GM13976 (cell line): ENCODE measurements around the gene CYSRT1.

Experiments
- DNase-seq: peaks from one replicate; pipeline ENCODE4 v3.0.0; 2012; ENCODE audit warnings: low spot score
- CTCF ChIP-seq: IDR thresholded peaks from 2 replicates; pipeline ENCODE4 v1.5.1; 2012; ENCODE audit warnings: borderline replicate concordance, mild to moderate bottlenecking; ENCODE audit not compliant: insufficient read depth; ENCODE audit errors: extremely low read depth, missing control alignments, control extremely low read depth
- in situ Hi-C: fragments of 300-500 bp; cut with MboI; formaldehyde crosslinking; loops from one replicate; pipeline ENCODE4 v1.12.0; 2022; ENCODE audit warnings: low sequenced_read_pairs, mixed read lengths, inconsistent platforms; ENCODE audit not compliant: unreplicated experiment

The CYSRT1 gene

GRCh38 chr9:137227853-137228505, 3.0 kb downstream of the CYSRT1 start:
- no peak for TF ChIP-seq CTCF
- in situ Hi-C loops: loop anchor here (5.0 kb wide), 1 partner anchor 111 kb away; no protein-coding TSS in a partner anchor
- DNase-seq: no peak

- no peak for TF ChIP-seq CTCF
- in situ Hi-C loops: loop anchor here (5.0 kb wide), 1 partner anchor 111 kb away; no protein-coding TSS in a partner anchor
- no peak for DNase-seq
These were observed 3.6 kb downstream of the CYSRT1 start for GRCh38 chr9:137228506-137228967.

- DNase-seq: no peak
- no peak for TF ChIP-seq CTCF
- in situ Hi-C loops: loop anchor here (5.0 kb wide), 1 partner anchor 112 kb away; no protein-coding TSS in a partner anchor
These were observed 4.3 kb downstream of the CYSRT1 start for GRCh38 chr9:137228968-137229896.

GRCh38 chr9:137229903-137230704, 5.1 kb downstream of the CYSRT1 start:
- DNase-seq: no peak
- in situ Hi-C loops: loop anchor here (5.0 kb wide), 1 partner anchor 113 kb away; no protein-coding TSS in a partner anchor
- TF ChIP-seq CTCF: no peak

- TF ChIP-seq CTCF: no peak
These were observed 5.9 kb downstream of the CYSRT1 start, which contains the start of gene SLC34A3 for GRCh38 chr9:137230705-137231371. SLC34A3 (plus strand) TSS chr9:137230901; CDS start chr9:137231703, 802 bp downstream.

More at GRCh38 chr9:137230705-137231371, 5.9 kb downstream of the CYSRT1 start, which contains the start of gene SLC34A3:
- in situ Hi-C loops: no loop called here
- DNase-seq: no peak
